ENCODE measurements around the gene MCTP2. TPM values are rescaled to one million over a fixed set of nuclear protein-coding genes. Genes with fewer than 3 reads are reported as not detected.

MCTP2 gene
- total and polyA plus RNA-seq, 9 of the 15 experiments (the other 6 are each of a cell fraction or from before 2014, with no cell fraction given): 0.07 TPM; not detected in 8

- CTCF ChIA-PET (ENCODE audit: low intra/inter-chr PET ratio): no interaction called here
- H4K20me1 ChIP-seq (replicated peaks; ENCODE audit: control insufficient read depth, insufficient read depth, low read length): no peaks in the 10 kb centered on the region
- POLR2A ChIA-PET: no interaction called here
- peaks cover 3% of the 10 kb centered on the region for H3K9me3 ChIP-seq (replicated peaks; ENCODE audit: control insufficient read depth, insufficient read depth, low read depth, low read length)
- H3K9ac ChIP-seq (ENCODE audit: insufficient read depth in 1 of 2, low read depth in 2 of 2, low read length in 2 of 2): no peak overlapping the region
- ATAC-seq (no peak), FAIRE-seq (no peak), DNase-seq (ENCODE audit: extremely low read depth in 1 of 4, low spot score in 3 of 4) (no peak)
- no peak overlapping the region for H3K27ac ChIP-seq (ENCODE audit: extremely low read depth, low read depth, low read length)
- H3K4me3 ChIP-seq: no peak overlapping the region
- H3K9me1 ChIP-seq (ENCODE audit: control insufficient read depth, insufficient read depth, low read length): no peaks in the 10 kb centered on the region
- no peaks in the 10 kb centered on the region for H3K4me1 ChIP-seq (replicated peaks in 1 of 2; ENCODE audit: control insufficient read depth in 2 of 2, insufficient read depth in 2 of 2, low read length in 2 of 2)
- intact Hi-C loops (cut with micrococcal nuclease) (no loop called here), in situ Hi-C loops (cut with MboI) (no loop called here)
- WGBS (ENCODE audit: insufficient coverage, low coverage, missing lambda C conversion rate): 90% methylated on average over 24 of the region's 24 CpGs
- BruUV-seq (replicated peaks): no TSS peak
- H3K36me3 ChIP-seq (ENCODE audit: control insufficient read depth, insufficient read depth, low read length): no peaks in the 10 kb centered on the region
- no peak overlapping the region for H2AFZ ChIP-seq (ENCODE audit: low read depth, low read length)
- H3K27me3 ChIP-seq (ENCODE audit: control insufficient read depth in 2 of 2, insufficient read depth in 2 of 2, low read length in 2 of 2): no peaks in the 10 kb centered on the region
- H3K4me2 ChIP-seq (ENCODE audit: insufficient read depth, low read length): no peak overlapping the region
- H3K79me2 ChIP-seq (ENCODE audit: control insufficient read depth, insufficient read depth, low read length): no peaks in the 10 kb centered on the region
- peak; percentile 68; the same call in 1 of the 2 replicates for TF ChIP-seq GABPB2 (CRISPR knock-in tag; conservative IDR thresholded peaks at IDR 0.05)
- TF ChIP-seq CEBPB (tag; IDR thresholded peaks at IDR 0.05): no peak
- no peak for TF ChIP-seq ZFP30 (CRISPR knock-in tag; IDR thresholded peaks at IDR 0.05; ENCODE audit: borderline replicate concordance)
- no peak for TF ChIP-seq PCBP1 (IDR thresholded peaks at IDR 0.05; ENCODE audit: low read depth, low read length, poor library complexity, severe bottlenecking)
- TF ChIP-seq HMBOX1 (IDR thresholded peaks at IDR 0.05): no peak
- TF ChIP-seq HOXB6 (CRISPR knock-in tag; IDR thresholded peaks at IDR 0.05; ENCODE audit: borderline replicate concordance): peak; percentile 75; the same call in 1 of the 2 replicates
- TF ChIP-seq GTF2F1 (IDR thresholded peaks at IDR 0.05; ENCODE audit: low read depth, low read length): no peak
- TF ChIP-seq ZBTB26 (CRISPR knock-in tag; IDR thresholded peaks at IDR 0.05): no peak
- no peak for TF ChIP-seq ZNF280B (CRISPR knock-in tag; IDR thresholded peaks at IDR 0.05)
- no peak for TF ChIP-seq ZFP1 (CRISPR knock-in tag; IDR thresholded peaks at IDR 0.05)
- TF ChIP-seq ZNF408 (CRISPR knock-in tag; IDR thresholded peaks at IDR 0.05; ENCODE audit: low read depth): peak; percentile 86; the same call in 1 of the 2 replicates
- no peak for TF ChIP-seq LARP7 (IDR thresholded peaks at IDR 0.05)
- TF ChIP-seq SLC30A9 (CRISPR knock-in tag; IDR thresholded peaks at IDR 0.05): peak; percentile 70; the same call in 1 of the 2 replicates
- TF ChIP-seq, protein P1, sequence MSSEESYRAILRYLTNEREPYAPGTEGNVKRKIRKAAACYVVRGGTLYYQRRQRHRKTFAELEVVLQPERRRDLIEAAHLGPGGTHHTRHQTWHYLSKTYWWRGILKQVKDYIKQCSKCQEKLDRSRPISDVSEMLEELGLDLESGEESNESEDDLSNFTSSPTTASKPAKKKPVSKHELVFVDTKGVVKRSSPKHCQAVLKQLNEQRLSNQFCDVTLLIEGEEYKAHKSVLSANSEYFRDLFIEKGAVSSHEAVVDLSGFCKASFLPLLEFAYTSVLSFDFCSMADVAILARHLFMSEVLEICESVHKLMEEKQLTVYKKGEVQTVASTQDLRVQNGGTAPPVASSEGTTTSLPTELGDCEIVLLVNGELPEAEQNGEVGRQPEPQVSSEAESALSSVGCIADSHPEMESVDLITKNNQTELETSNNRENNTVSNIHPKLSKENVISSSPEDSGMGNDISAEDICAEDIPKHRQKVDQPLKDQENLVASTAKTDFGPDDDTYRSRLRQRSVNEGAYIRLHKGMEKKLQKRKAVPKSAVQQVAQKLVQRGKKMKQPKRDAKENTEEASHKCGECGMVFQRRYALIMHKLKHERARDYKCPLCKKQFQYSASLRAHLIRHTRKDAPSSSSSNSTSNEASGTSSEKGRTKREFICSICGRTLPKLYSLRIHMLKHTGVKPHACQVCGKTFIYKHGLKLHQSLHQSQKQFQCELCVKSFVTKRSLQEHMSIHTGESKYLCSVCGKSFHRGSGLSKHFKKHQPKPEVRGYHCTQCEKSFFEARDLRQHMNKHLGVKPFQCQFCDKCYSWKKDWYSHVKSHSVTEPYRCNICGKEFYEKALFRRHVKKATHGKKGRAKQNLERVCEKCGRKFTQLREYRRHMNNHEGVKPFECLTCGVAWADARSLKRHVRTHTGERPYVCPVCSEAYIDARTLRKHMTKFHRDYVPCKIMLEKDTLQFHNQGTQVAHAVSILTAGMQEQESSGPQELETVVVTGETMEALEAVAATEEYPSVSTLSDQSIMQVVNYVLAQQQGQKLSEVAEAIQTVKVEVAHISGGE (CRISPR knock-in tag; IDR thresholded peaks at IDR 0.05): peak in 1 of 3 experiments; percentile 46; a peak in 1 of 6 replicates
- no peak for TF ChIP-seq ZNF561 (CRISPR knock-in tag; conservative IDR thresholded peaks at IDR 0.05)
- no peak for TF ChIP-seq ELF2 (CRISPR knock-in tag; IDR thresholded peaks at IDR 0.05)
- TF ChIP-seq ZNF589 (CRISPR knock-in tag; IDR thresholded peaks at IDR 0.05; ENCODE audit: low read depth): no peak
Observed at GRCh38 chr15:94243418-94243817, 12.1 kb downstream of the MCTP2 start.

Data from K562 (cell line).